OCI-LY7 (cell line): Measurements from ENCODE around the gene MRPS9. TPM values are rescaled to one million over a fixed set of nuclear protein-coding genes. Genes with fewer than 3 reads are reported as not detected.

Experiments
- BruUV-seq: library from RNA; stranded (reverse); fragments of 400-500 nt; replicated peaks from 2 replicates; lab custom pipeline; 2021; lab: Mats Ljungman, UMichigan
- CTCF ChIA-PET: fragments of 300-600 bp; sonication (Branson Sonifier 250); formaldehyde crosslinking; loops from one replicate; lab custom pipeline; 2022; ENCODE audit warnings: antibody characterized with exemption; ENCODE audit not compliant: unreplicated experiment; lab: Charles Lee
- POLR2A ChIA-PET: fragments of 300-600 bp; sonication (Branson Sonifier 250); formaldehyde crosslinking; loops from one replicate; lab custom pipeline; 2022; ENCODE audit warnings: antibody characterized with exemption; lab: Charles Lee
- DNase-seq: peaks from one replicate; pipeline ENCODE4 v3.0.0-alpha.2; 2015; ENCODE audit warnings: low spot score
- H2AFZ ChIP-seq: fragments of 200-600 bp; sonication (generic), shearing (Covaris generic); 2 replicates; pipeline ENCODE4 v1.6.1; 2014; ENCODE audit warnings: mild to moderate bottlenecking, antibody characterized with exemption, low read length, moderate library complexity
- H3K27ac ChIP-seq: fragments of 200-600 bp; sonication (generic); 2 replicates; pipeline ENCODE4 v1.5.1; 2014; ENCODE audit warnings: mixed run types, low read depth, mild to moderate bottlenecking, moderate library complexity, low read length, inconsistent platforms; ENCODE audit not compliant: poor library complexity, severe bottlenecking
- H3K36me3 ChIP-seq: fragments of 200-600 bp; sonication (generic); 2 replicates; pipeline ENCODE4 v1.6.1; 2014; ENCODE audit warnings: mild to moderate bottlenecking, antibody characterized with exemption, low read length, moderate library complexity, mixed read lengths; ENCODE audit not compliant: insufficient read depth
- H3K4me1 ChIP-seq: fragments of 200-600 bp; sonication (generic); 2 replicates; pipeline ENCODE4 v1.5.1; 2014; ENCODE audit warnings: mild to moderate bottlenecking, low read length; ENCODE audit not compliant: insufficient read depth, poor library complexity, severe bottlenecking
- H3K4me2 ChIP-seq: fragments of 200-600 bp; sonication (generic); 2 replicates; pipeline ENCODE4 v1.6.1; 2014; ENCODE audit warnings: mild to moderate bottlenecking, low read length
- H3K4me3 ChIP-seq: fragments of 200-600 bp; sonication (generic); 2 replicates; pipeline ENCODE4 v1.5.1; 2014; ENCODE audit warnings: mild to moderate bottlenecking, low read depth, low read length; ENCODE audit not compliant: poor library complexity, severe bottlenecking
- H3K79me2 ChIP-seq: fragments of 200-600 bp; sonication (generic); 2 replicates; pipeline ENCODE4 v1.6.1; 2016; ENCODE audit warnings: low read depth, mild to moderate bottlenecking, low read length, moderate library complexity, mixed read lengths; ENCODE audit not compliant: insufficient read depth
- H3K9me2 ChIP-seq: fragments of 200-600 bp; sonication (generic); 2 replicates; pipeline ENCODE4 v1.6.1; 2016; ENCODE audit warnings: mild to moderate bottlenecking, low read length, mixed read lengths; ENCODE audit not compliant: insufficient read depth
- H3K9me3 ChIP-seq: fragments of 200-600 bp; sonication (generic); 2 replicates; pipeline ENCODE4 v1.6.1; 2014; ENCODE audit warnings: mild to moderate bottlenecking, mixed run types, low read length, mixed read lengths
- H4K20me1 ChIP-seq: fragments of 200-600 bp; sonication (generic); 2 replicates; pipeline ENCODE4 v1.6.1; 2014; ENCODE audit warnings: mild to moderate bottlenecking, antibody characterized with exemption, low read length, moderate library complexity, mixed read lengths; ENCODE audit not compliant: insufficient read depth
- EZH2phosphoT487 ChIP-seq: fragments of 200-600 bp; sonication (generic); IDR thresholded peaks from 2 replicates; pipeline ENCODE4 v1.6.1; 2018; ENCODE audit warnings: low read depth, borderline replicate concordance, mild to moderate bottlenecking, mixed run types, antibody characterized with exemption, low read length, moderate library complexity, mixed read lengths
- intact Hi-C: fragments of 100-400 bp; cut with micrococcal nuclease; formaldehyde crosslinking; loops from one replicate; pipeline ENCODE4 v1.10.0; 2022; ENCODE audit not compliant: unreplicated experiment
- total RNA-seq, 2 experiments: library from RNA; depleted of rRNA in 1 of 2; stranded (reverse); fragments of >200 nt in 1 of 2; shearing (Covaris generic) in 1 of 2; gene quantifications; 2 replicates each; pipeline ENCODE4 v1.2.3, GENCODE V29; 2014 to 2022
- TF ChIP-seq, protein P1 (sequence below): fragments of 200-600 bp; sonication (generic); conservative IDR thresholded peaks from 2 replicates; pipeline ENCODE4 v1.5.1; 2014; ENCODE audit warnings: mild to moderate bottlenecking, antibody characterized with exemption, low read length, moderate library complexity, mixed read lengths

MRPS9 gene
- total RNA-seq, 2 experiments from 2014 or later: 25.9 to 42.6 TPM

- no peaks in the 10 kb centered on the region for H3K79me2 ChIP-seq
- H3K4me1 ChIP-seq: no peaks in the 10 kb centered on the region
- no peaks in the 10 kb centered on the region for H4K20me1 ChIP-seq
- no peaks in the 10 kb centered on the region for H3K36me3 ChIP-seq
- H2AFZ ChIP-seq: no peak overlapping the region
- no peak overlapping the region for H3K4me3 ChIP-seq
- no peak overlapping the region for H3K4me2 ChIP-seq
- ChIA-PET POLR2A (no interaction called here), CTCF (no interaction called here)
- intact Hi-C loops: no loop called here
- no peaks in the 10 kb centered on the region for H3K9me3 ChIP-seq
- H3K27ac ChIP-seq: no peak overlapping the region
- no peak for TF ChIP-seq EZH2phosphoT487
- TF ChIP-seq, protein P1, sequence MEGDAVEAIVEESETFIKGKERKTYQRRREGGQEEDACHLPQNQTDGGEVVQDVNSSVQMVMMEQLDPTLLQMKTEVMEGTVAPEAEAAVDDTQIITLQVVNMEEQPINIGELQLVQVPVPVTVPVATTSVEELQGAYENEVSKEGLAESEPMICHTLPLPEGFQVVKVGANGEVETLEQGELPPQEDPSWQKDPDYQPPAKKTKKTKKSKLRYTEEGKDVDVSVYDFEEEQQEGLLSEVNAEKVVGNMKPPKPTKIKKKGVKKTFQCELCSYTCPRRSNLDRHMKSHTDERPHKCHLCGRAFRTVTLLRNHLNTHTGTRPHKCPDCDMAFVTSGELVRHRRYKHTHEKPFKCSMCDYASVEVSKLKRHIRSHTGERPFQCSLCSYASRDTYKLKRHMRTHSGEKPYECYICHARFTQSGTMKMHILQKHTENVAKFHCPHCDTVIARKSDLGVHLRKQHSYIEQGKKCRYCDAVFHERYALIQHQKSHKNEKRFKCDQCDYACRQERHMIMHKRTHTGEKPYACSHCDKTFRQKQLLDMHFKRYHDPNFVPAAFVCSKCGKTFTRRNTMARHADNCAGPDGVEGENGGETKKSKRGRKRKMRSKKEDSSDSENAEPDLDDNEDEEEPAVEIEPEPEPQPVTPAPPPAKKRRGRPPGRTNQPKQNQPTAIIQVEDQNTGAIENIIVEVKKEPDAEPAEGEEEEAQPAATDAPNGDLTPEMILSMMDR: no peak
- BruUV-seq: no TSS peak
- no peaks in the 10 kb centered on the region for H3K9me2 ChIP-seq
- no peak for DNase-seq
Measured at GRCh38 chr2:105117565-105117964, 79.7 kb downstream of the MRPS9 start.

DNA sequence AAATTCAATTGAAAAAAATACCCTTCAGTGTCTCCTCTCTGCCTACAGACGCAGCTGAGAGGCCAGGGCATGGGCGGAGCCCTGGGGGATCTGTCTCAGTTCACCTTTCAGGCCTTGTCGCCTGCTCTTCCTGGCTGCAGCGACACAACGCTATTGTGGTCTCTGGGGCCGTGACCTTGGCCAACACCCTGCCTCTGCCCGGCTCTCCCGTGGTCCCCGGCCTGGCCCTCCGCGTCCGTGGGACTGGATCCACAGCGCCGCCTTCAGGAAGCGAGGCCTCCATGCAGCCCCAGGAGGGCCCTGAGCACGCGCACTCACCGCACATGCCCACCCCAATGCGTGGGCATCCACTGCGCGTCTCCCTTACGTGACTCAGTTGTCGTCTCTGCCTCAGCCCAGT, 81.1 kb downstream of the MRPS9 start:
- ChIA-PET POLR2A (no interaction called here), CTCF (no interaction called here)
- no TSS peak for BruUV-seq
- Histone ChIP-seq H3K27ac (no peak overlapping the region), H3K4me3 (no peak overlapping the region), H3K4me2 (no peak overlapping the region), H3K79me2 (no peaks in the 10 kb centered on the region), H3K36me3 (no peaks in the 10 kb centered on the region), H2AFZ (no peak overlapping the region), H4K20me1 (no peaks in the 10 kb centered on the region), H3K9me3 (no peaks in the 10 kb centered on the region), H3K4me1 (no peaks in the 10 kb centered on the region), H3K9me2 (no peaks in the 10 kb centered on the region)
- DNase-seq: no peak
- intact Hi-C loops: no loop called here
- no peak for TF ChIP-seq EZH2phosphoT487
- TF ChIP-seq, protein P1: no peak

- Histone ChIP-seq H3K36me3 (no peaks in the 10 kb centered on the region), H3K4me3 (no peak overlapping the region), H3K9me2 (no peaks in the 10 kb centered on the region), H4K20me1 (no peaks in the 10 kb centered on the region), H3K4me2 (no peak overlapping the region), H3K79me2 (no peaks in the 10 kb centered on the region), H3K9me3 (no peaks in the 10 kb centered on the region), H3K4me1 (no peaks in the 10 kb centered on the region), H2AFZ (no peak overlapping the region), H3K27ac (no peak overlapping the region)
- POLR2A ChIA-PET: no interaction called here
- no peak for DNase-seq
- CTCF ChIA-PET: no interaction called here
- no TSS peak for BruUV-seq
- no peak for TF ChIP-seq EZH2phosphoT487
- TF ChIP-seq, protein P1: no peak
- intact Hi-C loops: no loop called here
Measured at GRCh38 chr2:105121434-105121833, 83.6 kb downstream of the MRPS9 start.
